Measurements from ENCODE around the gene SETBP1. TPM values are rescaled to one million over a fixed set of nuclear protein-coding genes. Genes with fewer than 3 reads are reported as not detected.
A peak's percentile ranks its signal among the peaks of the same experiment; 100 is the strongest.

SETBP1 gene
- total RNA-seq, 1 donor: 22.8 TPM

GRCh38 chr18:44725300-44726058 lies 44.8 kb downstream of the SETBP1 start:
- Histone ChIP-seq H3K36me3 (ENCODE audit: insufficient read depth, low read length) (no peaks in the 10 kb centered on the region), H4K20me1 (ENCODE audit: insufficient read depth, low read length) (no peaks in the 10 kb centered on the region), H2AFZ (ENCODE audit: low read length) (peak overlapping the region; percentile 67), H3K9me3 (ENCODE audit: low read depth, low read length) (no peaks in the 10 kb centered on the region), H3K4me2 (ENCODE audit: insufficient read depth, low read length) (peak overlapping the region; percentile 62), H3K27me3 (ENCODE audit: insufficient read depth, low read length) (no peaks in the 10 kb centered on the region), H3K4me1 (ENCODE audit: insufficient read depth, low read length) (peaks cover 13% of the 10 kb centered on the region), H3K4me3 (ENCODE audit: insufficient read depth, low read length) (peak overlapping the region; percentile 2), H3K79me2 (ENCODE audit: insufficient read depth, low read length) (no peaks in the 10 kb centered on the region), H3K27ac (ENCODE audit: low read depth, low read length) (no peak overlapping the region)
- DNase-seq (ENCODE audit: insufficient read length, low spot score, missing footprints): peak; percentile 62
- no peak for TF ChIP-seq CTCF (IDR thresholded peaks at IDR 0.05; ENCODE audit: extremely low read depth, low read depth, low read length)

GRCh38 chr18:44726059-44726421 lies 45.4 kb downstream of the SETBP1 start:
- H3K4me1 ChIP-seq (ENCODE audit: insufficient read depth, low read length): peaks cover 13% of the 10 kb centered on the region

GRCh38 chr18:44727291-44727690 lies 46.6 kb downstream of the SETBP1 start:
- Histone ChIP-seq H3K36me3 (ENCODE audit: insufficient read depth, low read length) (no peaks in the 10 kb centered on the region), H3K9me3 (ENCODE audit: low read depth, low read length) (no peaks in the 10 kb centered on the region), H3K4me2 (ENCODE audit: insufficient read depth, low read length) (no peak overlapping the region), H3K27me3 (ENCODE audit: insufficient read depth, low read length) (no peaks in the 10 kb centered on the region), H3K4me3 (ENCODE audit: insufficient read depth, low read length) (no peak overlapping the region), H2AFZ (ENCODE audit: low read length) (no peak overlapping the region), H4K20me1 (ENCODE audit: insufficient read depth, low read length) (no peaks in the 10 kb centered on the region), H3K79me2 (ENCODE audit: insufficient read depth, low read length) (no peaks in the 10 kb centered on the region), H3K27ac (ENCODE audit: low read depth, low read length) (no peak overlapping the region), H3K4me1 (ENCODE audit: insufficient read depth, low read length) (peaks cover 17% of the 10 kb centered on the region)
- no peak for TF ChIP-seq CTCF (IDR thresholded peaks at IDR 0.05; ENCODE audit: extremely low read depth, low read depth, low read length)
- DNase-seq (ENCODE audit: insufficient read length, low spot score, missing footprints): no peak

More at GRCh38 chr18:44726059-44726421, 45.4 kb downstream of the SETBP1 start:
- Histone ChIP-seq H3K36me3 (ENCODE audit: insufficient read depth, low read length) (no peaks in the 10 kb centered on the region), H2AFZ (ENCODE audit: low read length) (peak overlapping the region; percentile 67), H3K27me3 (ENCODE audit: insufficient read depth, low read length) (no peaks in the 10 kb centered on the region), H3K27ac (ENCODE audit: low read depth, low read length) (no peak overlapping the region), H3K79me2 (ENCODE audit: insufficient read depth, low read length) (no peaks in the 10 kb centered on the region), H4K20me1 (ENCODE audit: insufficient read depth, low read length) (no peaks in the 10 kb centered on the region), H3K4me2 (ENCODE audit: insufficient read depth, low read length) (peak overlapping the region; percentile 62), H3K9me3 (ENCODE audit: low read depth, low read length) (no peaks in the 10 kb centered on the region), H3K4me3 (ENCODE audit: insufficient read depth, low read length) (no peak overlapping the region)
- no peak for TF ChIP-seq CTCF (IDR thresholded peaks at IDR 0.05; ENCODE audit: extremely low read depth, low read depth, low read length)
- DNase-seq (ENCODE audit: insufficient read length, low spot score, missing footprints): no peak

- Histone ChIP-seq H3K36me3 (ENCODE audit: insufficient read depth, low read length) (no peaks in the 10 kb centered on the region), H4K20me1 (ENCODE audit: insufficient read depth, low read length) (no peaks in the 10 kb centered on the region), H3K27me3 (ENCODE audit: insufficient read depth, low read length) (no peaks in the 10 kb centered on the region), H3K79me2 (ENCODE audit: insufficient read depth, low read length) (no peaks in the 10 kb centered on the region), H3K4me1 (ENCODE audit: insufficient read depth, low read length) (peaks cover 35% of the 10 kb centered on the region), H2AFZ (ENCODE audit: low read length) (no peak overlapping the region), H3K4me3 (ENCODE audit: insufficient read depth, low read length) (no peak overlapping the region), H3K4me2 (ENCODE audit: insufficient read depth, low read length) (no peak overlapping the region), H3K9me3 (ENCODE audit: low read depth, low read length) (no peaks in the 10 kb centered on the region), H3K27ac (ENCODE audit: low read depth, low read length) (no peak overlapping the region)
- TF ChIP-seq CTCF (IDR thresholded peaks at IDR 0.05; ENCODE audit: extremely low read depth, low read depth, low read length): no peak
- DNase-seq (ENCODE audit: insufficient read length, low spot score, missing footprints): no peak
Measured at GRCh38 chr18:44729631-44730101, 49.0 kb downstream of the SETBP1 start.

Measured in osteoblast (primary cell).